Nephron (organoid): Measurements from ENCODE around the gene WWOX.

ENCODE experiments used
- H3K27ac Mint-ChIP-seq, 3 experiments: 2 replicates each; pipeline ENCODE4 v1.8.0; 2020; ENCODE audit warnings: mixed read lengths in 3 of 3, mild to moderate bottlenecking in 2 of 3, moderate library complexity in 1 of 3
- H3K27me3 Mint-ChIP-seq: 2 replicates; pipeline ENCODE4 v1.8.0; 2021; ENCODE audit warnings: low read depth, mild to moderate bottlenecking, moderate library complexity, mixed read lengths
- H3K36me3 Mint-ChIP-seq: 2 replicates; pipeline ENCODE4 v1.8.0; 2020; ENCODE audit warnings: low read depth, mixed read lengths
- H3K4me1 Mint-ChIP-seq: 2 replicates; pipeline ENCODE4 v1.8.0; 2020; ENCODE audit warnings: mixed read lengths
- H3K4me3 Mint-ChIP-seq, 3 experiments: 2 replicates each; pipeline ENCODE4 v1.8.0; 2020; ENCODE audit warnings: mild to moderate bottlenecking in 3 of 3, mixed read lengths in 3 of 3, moderate library complexity in 2 of 3
- H3K9me3 Mint-ChIP-seq: 2 replicates; pipeline ENCODE4 v1.8.0; 2020; ENCODE audit warnings: mixed read lengths
- TF ChIP-seq, protein P1 (sequence below), 3 experiments: fragments of 200-600 bp; sonication (generic); IDR thresholded peaks; one replicate each; pipeline ENCODE4 v1.5.0; 2021; ENCODE audit warnings: antibody characterized with exemption in 3 of 3; ENCODE audit not compliant: unreplicated experiment in 3 of 3

The WWOX gene

DNA sequence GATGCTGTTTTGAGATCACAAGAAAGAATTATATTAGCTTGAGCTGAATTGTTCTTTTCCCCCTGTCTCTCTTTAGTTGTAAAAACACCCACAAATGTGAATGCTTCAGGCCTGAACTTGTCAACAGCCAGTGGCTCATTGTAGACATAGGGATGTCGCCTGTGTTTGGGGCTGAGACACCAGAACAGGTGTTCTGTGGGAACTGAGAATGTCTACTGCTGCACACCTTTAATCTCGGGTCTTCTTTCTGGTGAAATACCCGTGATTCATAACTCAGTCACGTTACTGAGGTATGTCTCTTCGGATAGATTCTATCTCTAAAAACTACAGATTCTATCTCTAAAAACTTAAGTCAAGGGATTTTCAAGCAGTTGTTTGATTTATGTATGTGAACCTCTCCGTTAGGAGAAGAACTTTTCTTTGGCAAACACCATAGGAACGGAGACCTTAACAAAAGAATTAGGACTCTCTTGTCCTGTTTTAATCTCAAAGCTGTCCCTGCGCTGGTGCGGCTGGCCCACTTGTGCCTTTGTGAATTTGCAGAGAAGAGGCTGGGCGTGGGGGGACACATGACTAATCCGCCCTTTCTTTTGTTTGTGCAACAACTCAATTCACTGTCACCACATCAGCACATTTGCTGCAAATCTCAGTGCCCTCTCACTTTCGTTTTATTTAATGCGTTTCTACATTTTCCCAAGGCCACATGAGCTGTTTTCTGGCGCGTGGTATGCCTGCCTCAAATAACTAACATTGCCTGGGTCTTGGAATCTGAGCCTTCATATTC, 858.1 kb downstream of the WWOX start:
- H3K9me3 Mint-ChIP-seq: no peaks in the 10 kb centered on the region
- TF ChIP-seq, protein P1, sequence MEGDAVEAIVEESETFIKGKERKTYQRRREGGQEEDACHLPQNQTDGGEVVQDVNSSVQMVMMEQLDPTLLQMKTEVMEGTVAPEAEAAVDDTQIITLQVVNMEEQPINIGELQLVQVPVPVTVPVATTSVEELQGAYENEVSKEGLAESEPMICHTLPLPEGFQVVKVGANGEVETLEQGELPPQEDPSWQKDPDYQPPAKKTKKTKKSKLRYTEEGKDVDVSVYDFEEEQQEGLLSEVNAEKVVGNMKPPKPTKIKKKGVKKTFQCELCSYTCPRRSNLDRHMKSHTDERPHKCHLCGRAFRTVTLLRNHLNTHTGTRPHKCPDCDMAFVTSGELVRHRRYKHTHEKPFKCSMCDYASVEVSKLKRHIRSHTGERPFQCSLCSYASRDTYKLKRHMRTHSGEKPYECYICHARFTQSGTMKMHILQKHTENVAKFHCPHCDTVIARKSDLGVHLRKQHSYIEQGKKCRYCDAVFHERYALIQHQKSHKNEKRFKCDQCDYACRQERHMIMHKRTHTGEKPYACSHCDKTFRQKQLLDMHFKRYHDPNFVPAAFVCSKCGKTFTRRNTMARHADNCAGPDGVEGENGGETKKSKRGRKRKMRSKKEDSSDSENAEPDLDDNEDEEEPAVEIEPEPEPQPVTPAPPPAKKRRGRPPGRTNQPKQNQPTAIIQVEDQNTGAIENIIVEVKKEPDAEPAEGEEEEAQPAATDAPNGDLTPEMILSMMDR (IDR thresholded peaks at IDR 0.05; ENCODE audit: unreplicated experiment in 3 of 3): no peak
- H3K4me1 Mint-ChIP-seq: peaks cover 13% of the 10 kb centered on the region
- no peak overlapping the region for H3K27ac Mint-ChIP-seq
- H3K4me3 Mint-ChIP-seq: peak overlapping the region in 1 of 3 experiments; percentile 1
- H3K36me3 Mint-ChIP-seq: no peaks in the 10 kb centered on the region
- H3K27me3 Mint-ChIP-seq: no peaks in the 10 kb centered on the region

GRCh38 chr16:78961464-78961863, 862.0 kb downstream of the WWOX start:
- Mint-ChIP-seq H3K27ac (no peak overlapping the region), H3K27me3 (no peaks in the 10 kb centered on the region), H3K4me3 (no peak overlapping the region), H3K9me3 (peaks cover 10% of the 10 kb centered on the region), H3K36me3 (no peaks in the 10 kb centered on the region), H3K4me1 (peaks cover 13% of the 10 kb centered on the region)
- TF ChIP-seq, protein P1 (IDR thresholded peaks at IDR 0.05; ENCODE audit: unreplicated experiment in 3 of 3): no peak

- Mint-ChIP-seq H3K27ac (no peak overlapping the region), H3K36me3 (no peaks in the 10 kb centered on the region), H3K4me1 (peaks cover 6% of the 10 kb centered on the region), H3K4me3 (no peak overlapping the region), H3K27me3 (no peaks in the 10 kb centered on the region), H3K9me3 (peaks cover 10% of the 10 kb centered on the region)
- TF ChIP-seq, protein P1 (IDR thresholded peaks at IDR 0.05; ENCODE audit: unreplicated experiment in 3 of 3): no peak
Measured at GRCh38 chr16:78962457-78962929, 863.0 kb downstream of the WWOX start.

DNA sequence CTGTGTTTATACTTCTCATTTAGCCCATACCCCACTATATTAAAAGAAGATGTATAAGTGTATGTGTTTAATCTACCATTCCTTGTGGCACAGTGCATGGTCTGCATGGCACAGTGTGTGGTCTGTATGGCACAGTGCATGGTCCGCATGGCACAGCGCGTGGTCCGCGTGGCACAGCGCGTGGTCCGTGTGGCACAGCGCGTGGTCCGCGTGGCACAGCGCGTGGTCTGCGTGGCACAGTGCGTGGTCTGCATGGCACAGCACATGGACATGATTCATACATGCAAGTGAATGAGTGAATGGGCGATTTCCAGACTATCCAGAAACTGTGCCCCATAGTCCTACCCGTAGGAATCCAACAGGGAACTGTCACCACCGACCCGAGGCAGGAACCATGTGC, 868.5 kb downstream of the WWOX start:
- H3K27ac Mint-ChIP-seq: no peak overlapping the region
- no peaks in the 10 kb centered on the region for H3K36me3 Mint-ChIP-seq
- no peak overlapping the region for H3K4me3 Mint-ChIP-seq
- TF ChIP-seq, protein P1 (IDR thresholded peaks at IDR 0.05; ENCODE audit: unreplicated experiment in 3 of 3): no peak
- no peaks in the 10 kb centered on the region for H3K27me3 Mint-ChIP-seq
- peaks cover 13% of the 10 kb centered on the region for H3K4me1 Mint-ChIP-seq
- H3K9me3 Mint-ChIP-seq: peaks cover 10% of the 10 kb centered on the region

DNA sequence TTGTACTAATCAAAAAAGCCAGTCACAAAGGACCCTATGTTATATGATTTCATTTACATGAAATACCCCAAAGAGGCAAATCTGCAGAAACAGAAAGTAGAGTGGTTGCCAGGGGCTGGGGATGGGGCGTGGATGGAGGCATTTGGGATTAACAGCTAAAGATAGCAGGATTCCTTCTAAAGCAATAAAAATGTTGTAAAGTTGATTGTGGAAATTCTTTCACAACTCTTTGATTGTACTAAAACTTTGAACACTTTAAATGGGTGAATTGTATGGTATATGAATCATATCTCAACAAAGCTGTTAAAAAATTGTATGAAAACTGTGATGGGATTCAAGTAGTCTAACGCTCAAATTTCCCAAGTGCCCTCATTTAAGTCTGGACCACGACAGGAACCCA, 870.3 kb downstream of the WWOX start:
- H3K4me1 Mint-ChIP-seq: peaks cover 30% of the 10 kb centered on the region
- H3K27me3 Mint-ChIP-seq: no peaks in the 10 kb centered on the region
- no peak overlapping the region for H3K27ac Mint-ChIP-seq
- no peaks in the 10 kb centered on the region for H3K36me3 Mint-ChIP-seq
- H3K4me3 Mint-ChIP-seq: no peak overlapping the region
- peaks cover 3% of the 10 kb centered on the region for H3K9me3 Mint-ChIP-seq
- TF ChIP-seq, protein P1 (IDR thresholded peaks at IDR 0.05; ENCODE audit: unreplicated experiment in 3 of 3): no peak

- Mint-ChIP-seq H3K4me1 (peaks cover 30% of the 10 kb centered on the region), H3K36me3 (no peaks in the 10 kb centered on the region), H3K27me3 (no peaks in the 10 kb centered on the region), H3K9me3 (peaks cover 1% of the 10 kb centered on the region), H3K27ac (no peak overlapping the region), H3K4me3 (no peak overlapping the region)
- TF ChIP-seq, protein P1 (IDR thresholded peaks at IDR 0.05; ENCODE audit: unreplicated experiment in 3 of 3): no peak
Measured at GRCh38 chr16:78970650-78971049, 871.2 kb downstream of the WWOX start.
